Peyer's patch (tissue), 4 donors: ENCODE results near the gene SPRY4.

Source experiments
- CTCF ChIP-seq, 6 experiments: fragments of 450-650 bp in 4 of 6; fragments of 200-600 bp in 2 of 6; sonication (generic) in 1 of 6; IDR thresholded peaks; one replicate each; pipeline ENCODE4 v1.5.1; 2017 to 2019; ENCODE audit warnings: antibody characterized with exemption in 6 of 6, mild to moderate bottlenecking in 3 of 6, moderate library complexity in 1 of 6
- POLR2A ChIP-seq, 2 donors: fragments of 450-650 bp; IDR thresholded peaks; one replicate each; pipeline ENCODE4 v1.5.1; 2017; ENCODE audit warnings: antibody characterized with exemption in 2 of 2, mild to moderate bottlenecking in 2 of 2, moderate library complexity in 2 of 2

- TF ChIP-seq CTCF (IDR thresholded peaks at IDR 0.05) (no peak), POLR2A (IDR thresholded peaks at IDR 0.05) (no peak)
These were observed 7.6 kb downstream of the SPRY4 start for GRCh38 chr5:142317173-142317572.
